Transverse colon (tissue), 3 donors: ENCODE data around the gene BBS12.

Experiments
- POLR2A ChIP-seq: fragments of 450-650 bp; IDR thresholded peaks from one replicate; pipeline ENCODE4 v1.6.1; 2016; ENCODE audit warnings: antibody characterized with exemption, mild to moderate bottlenecking, moderate library complexity
- TF ChIP-seq, protein P1 (sequence below), 5 experiments: fragments of 200-600 bp in 3 of 5; fragments of 450-650 bp in 2 of 5; sonication (generic) in 3 of 5; IDR thresholded peaks; 1 replicate in 2 of 5; 2 replicates in 3 of 5; pipeline ENCODE4 v1.5.1; 2016 to 2017; ENCODE audit warnings: antibody characterized with exemption in 5 of 5, inconsistent platforms in 3 of 5, mild to moderate bottlenecking in 2 of 5, moderate library complexity in 1 of 5

GRCh38 chr4:122755675-122756074 lies 23.2 kb downstream of the BBS12 start:
- TF ChIP-seq, protein P1, sequence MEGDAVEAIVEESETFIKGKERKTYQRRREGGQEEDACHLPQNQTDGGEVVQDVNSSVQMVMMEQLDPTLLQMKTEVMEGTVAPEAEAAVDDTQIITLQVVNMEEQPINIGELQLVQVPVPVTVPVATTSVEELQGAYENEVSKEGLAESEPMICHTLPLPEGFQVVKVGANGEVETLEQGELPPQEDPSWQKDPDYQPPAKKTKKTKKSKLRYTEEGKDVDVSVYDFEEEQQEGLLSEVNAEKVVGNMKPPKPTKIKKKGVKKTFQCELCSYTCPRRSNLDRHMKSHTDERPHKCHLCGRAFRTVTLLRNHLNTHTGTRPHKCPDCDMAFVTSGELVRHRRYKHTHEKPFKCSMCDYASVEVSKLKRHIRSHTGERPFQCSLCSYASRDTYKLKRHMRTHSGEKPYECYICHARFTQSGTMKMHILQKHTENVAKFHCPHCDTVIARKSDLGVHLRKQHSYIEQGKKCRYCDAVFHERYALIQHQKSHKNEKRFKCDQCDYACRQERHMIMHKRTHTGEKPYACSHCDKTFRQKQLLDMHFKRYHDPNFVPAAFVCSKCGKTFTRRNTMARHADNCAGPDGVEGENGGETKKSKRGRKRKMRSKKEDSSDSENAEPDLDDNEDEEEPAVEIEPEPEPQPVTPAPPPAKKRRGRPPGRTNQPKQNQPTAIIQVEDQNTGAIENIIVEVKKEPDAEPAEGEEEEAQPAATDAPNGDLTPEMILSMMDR (IDR thresholded peaks at IDR 0.05) = no peak
- no peak for TF ChIP-seq POLR2A
